Measurements from ENCODE around the gene PCBP1.

The PCBP1 gene

GRCh38 chr2:70083344-70084156 lies 3.7 kb upstream of the PCBP1 start:
- Histone ChIP-seq H3K4me1 (ENCODE audit: insufficient read depth, low read length) (peaks cover 29% of the 10 kb centered on the region), H3K27me3 (ENCODE audit: insufficient read depth, low read length) (no peaks in the 10 kb centered on the region), H3K4me3 (ENCODE audit: low read length) (no peak overlapping the region), H3K9me3 (ENCODE audit: insufficient read depth, low read depth, low read length) (no peaks in the 10 kb centered on the region), H3K27ac (ENCODE audit: low read depth, low read length) (peak overlapping the region; percentile 46), H3K9ac (ENCODE audit: low read depth, low read length) (no peak overlapping the region), H3K36me3 (ENCODE audit: insufficient read depth, low read length) (peaks cover 64% of the 10 kb centered on the region)
- 87% methylated on average over 8 of the region's 8 CpGs for WGBS

GRCh38 chr2:70084973-70085710 lies 2.1 kb upstream of the PCBP1 start:
- Histone ChIP-seq H3K9ac (ENCODE audit: low read depth, low read length) (peak overlapping the region; percentile 100), H3K27ac (ENCODE audit: low read depth, low read length) (peak overlapping the region; percentile 100), H3K36me3 (ENCODE audit: insufficient read depth, low read length) (peaks cover 56% of the 10 kb centered on the region), H3K4me3 (ENCODE audit: low read length) (peak overlapping the region; percentile 99), H3K4me1 (ENCODE audit: insufficient read depth, low read length) (peaks cover 35% of the 10 kb centered on the region), H3K9me3 (ENCODE audit: insufficient read depth, low read depth, low read length) (no peaks in the 10 kb centered on the region), H3K27me3 (ENCODE audit: insufficient read depth, low read length) (no peaks in the 10 kb centered on the region)
- 25% methylated on average over 10 of the region's 10 CpGs for WGBS

GRCh38 chr2:70085711-70086277 lies 1.5 kb upstream of the PCBP1 start:
- 23% methylated on average over 22 of the region's 22 CpGs for WGBS

GRCh38 chr2:70086278-70086837 lies 919 bp upstream of the PCBP1 start:
- Histone ChIP-seq H3K36me3 (ENCODE audit: insufficient read depth, low read length) (peaks cover 46% of the 10 kb centered on the region), H3K27ac (ENCODE audit: low read depth, low read length) (peak overlapping the region; percentile 100), H3K9ac (ENCODE audit: low read depth, low read length) (peak overlapping the region; percentile 100), H3K27me3 (ENCODE audit: insufficient read depth, low read length) (no peaks in the 10 kb centered on the region), H3K4me1 (ENCODE audit: insufficient read depth, low read length) (peaks cover 38% of the 10 kb centered on the region), H3K4me3 (ENCODE audit: low read length) (peak overlapping the region; percentile 99), H3K9me3 (ENCODE audit: insufficient read depth, low read depth, low read length) (no peaks in the 10 kb centered on the region)
- under 1% methylated on average over 40 of the region's 40 CpGs for WGBS

More at GRCh38 chr2:70085711-70086277, 1.5 kb upstream of the PCBP1 start:
- Histone ChIP-seq H3K9me3 (ENCODE audit: insufficient read depth, low read depth, low read length) (no peaks in the 10 kb centered on the region), H3K36me3 (ENCODE audit: insufficient read depth, low read length) (peaks cover 51% of the 10 kb centered on the region), H3K27me3 (ENCODE audit: insufficient read depth, low read length) (no peaks in the 10 kb centered on the region), H3K4me3 (ENCODE audit: low read length) (peak overlapping the region; percentile 99), H3K4me1 (ENCODE audit: insufficient read depth, low read length) (peaks cover 38% of the 10 kb centered on the region), H3K27ac (ENCODE audit: low read depth, low read length) (peak overlapping the region; percentile 100), H3K9ac (ENCODE audit: low read depth, low read length) (peak overlapping the region; percentile 100)

- WGBS, result under 1% methylated on average over 58 of the region's 58 CpGs
- H3K4me1 ChIP-seq (ENCODE audit: insufficient read depth, low read length), result peaks cover 38% of the 10 kb centered on the region
- peaks cover 31% of the 10 kb centered on the region for H3K36me3 ChIP-seq (ENCODE audit: insufficient read depth, low read length)
- no peaks in the 10 kb centered on the region for H3K27me3 ChIP-seq (ENCODE audit: insufficient read depth, low read length)
- no peaks in the 10 kb centered on the region for H3K9me3 ChIP-seq (ENCODE audit: insufficient read depth, low read depth, low read length)
- peak overlapping the region; percentile 100 for H3K27ac ChIP-seq (ENCODE audit: low read depth, low read length)
- peak overlapping the region; percentile 99 for H3K4me3 ChIP-seq (ENCODE audit: low read length)
- peak overlapping the region; percentile 100 for H3K9ac ChIP-seq (ENCODE audit: low read depth, low read length)
Observed at GRCh38 chr2:70087702-70088597, 673 bp downstream of the PCBP1 start.

GRCh38 chr2:70088598-70089219 lies 1.4 kb downstream of the PCBP1 start:
- whole genome bisulfite sequencing, result 3% methylated on average over 7 of the region's 8 CpGs
- H3K27me3 ChIP-seq (ENCODE audit: insufficient read depth, low read length), result no peaks in the 10 kb centered on the region
- H3K9ac ChIP-seq (ENCODE audit: low read depth, low read length), result peak overlapping the region; percentile 100
- no peaks in the 10 kb centered on the region for H3K9me3 ChIP-seq (ENCODE audit: insufficient read depth, low read depth, low read length)
- peak overlapping the region; percentile 99 for H3K4me3 ChIP-seq (ENCODE audit: low read length)
- H3K27ac ChIP-seq (ENCODE audit: low read depth, low read length), result peak overlapping the region; percentile 100
- H3K36me3 ChIP-seq (ENCODE audit: insufficient read depth, low read length), result peaks cover 23% of the 10 kb centered on the region
- peaks cover 32% of the 10 kb centered on the region for H3K4me1 ChIP-seq (ENCODE audit: insufficient read depth, low read length)

GRCh38 chr2:70089220-70089982 lies 2.1 kb downstream of the PCBP1 start:
- no peaks in the 10 kb centered on the region for H3K27me3 ChIP-seq (ENCODE audit: insufficient read depth, low read length)
- H3K4me1 ChIP-seq (ENCODE audit: insufficient read depth, low read length), result peaks cover 25% of the 10 kb centered on the region

GRCh38 chr2:70089983-70090525 lies 2.8 kb downstream of the PCBP1 start:
- peak overlapping the region; percentile 99 for H3K4me3 ChIP-seq (ENCODE audit: low read length)
- peak overlapping the region; percentile 100; the same call in 1 of the 2 replicates for H3K27ac ChIP-seq (ENCODE audit: low read depth, low read length)
- no peak overlapping the region for H3K9ac ChIP-seq (ENCODE audit: low read depth, low read length)
- 46% methylated on average over 6 of the region's 6 CpGs for WGBS
- H3K4me1 ChIP-seq (ENCODE audit: insufficient read depth, low read length), result peaks cover 18% of the 10 kb centered on the region; the same call in 1 of the 2 replicates
- H3K27me3 ChIP-seq (ENCODE audit: insufficient read depth, low read length), result no peaks in the 10 kb centered on the region
- H3K9me3 ChIP-seq (ENCODE audit: insufficient read depth, low read depth, low read length), result no peaks in the 10 kb centered on the region
- peaks cover 13% of the 10 kb centered on the region for H3K36me3 ChIP-seq (ENCODE audit: insufficient read depth, low read length)

More at GRCh38 chr2:70089220-70089982, 2.1 kb downstream of the PCBP1 start:
- peaks cover 16% of the 10 kb centered on the region for H3K36me3 ChIP-seq (ENCODE audit: insufficient read depth, low read length)
- H3K9me3 ChIP-seq (ENCODE audit: insufficient read depth, low read depth, low read length), result no peaks in the 10 kb centered on the region
- H3K4me3 ChIP-seq (ENCODE audit: low read length), result peak overlapping the region; percentile 99
- peak overlapping the region; percentile 100 for H3K9ac ChIP-seq (ENCODE audit: low read depth, low read length)
- peak overlapping the region; percentile 100 for H3K27ac ChIP-seq (ENCODE audit: low read depth, low read length)
- WGBS, result 11% methylated on average over 8 of the region's 11 CpGs

- no peak overlapping the region for H3K4me3 ChIP-seq (ENCODE audit: low read length)
- H3K9me3 ChIP-seq (ENCODE audit: insufficient read depth, low read depth, low read length), result no peaks in the 10 kb centered on the region
- H3K9ac ChIP-seq (ENCODE audit: low read depth, low read length), result no peak overlapping the region
- H3K27ac ChIP-seq (ENCODE audit: low read depth, low read length), result peak overlapping the region; percentile 100; the same call in 1 of the 2 replicates
- H3K27me3 ChIP-seq (ENCODE audit: insufficient read depth, low read length), result no peaks in the 10 kb centered on the region
- peaks cover 13% of the 10 kb centered on the region for H3K36me3 ChIP-seq (ENCODE audit: insufficient read depth, low read length)
- WGBS, result 93% methylated on average over 4 of the region's 4 CpGs
- peaks cover 11% of the 10 kb centered on the region; the same call in 1 of the 2 replicates for H3K4me1 ChIP-seq (ENCODE audit: insufficient read depth, low read length)
Observed at GRCh38 chr2:70090706-70091334, 3.5 kb downstream of the PCBP1 start.
